ENCODE measurements around the gene OARD1.

DNA sequence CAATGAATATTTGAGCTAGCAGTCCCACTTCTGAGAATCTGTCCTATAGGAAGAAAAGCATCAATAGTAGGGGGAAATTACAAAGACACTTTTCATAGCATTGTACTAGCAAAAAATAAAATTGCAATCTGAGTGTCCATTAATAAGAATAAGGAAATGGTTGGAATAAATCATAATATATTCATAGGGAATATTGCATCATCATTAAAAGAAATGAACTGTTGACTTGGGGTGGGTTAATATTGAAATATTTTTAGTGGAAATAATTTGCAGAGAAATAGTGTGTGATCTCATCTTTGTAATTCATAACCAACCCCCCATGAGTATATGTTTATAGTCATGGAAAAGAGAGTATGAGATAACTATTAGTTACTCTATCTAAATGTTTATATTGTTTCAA lies 13.0 kb upstream of the OARD1 start:
- TF ChIP-seq OSR1 (CRISPR knock-in tag; IDR thresholded peaks at IDR 0.05) (no peak), ARNTL (CRISPR knock-in tag; IDR thresholded peaks at IDR 0.05; ENCODE audit: borderline replicate concordance, low read depth) (no peak), ZFP3 (CRISPR knock-in tag; IDR thresholded peaks at IDR 0.05) (no peak), SNAI2 (CRISPR knock-in tag; IDR thresholded peaks at IDR 0.05) (no peak), ZC3H10 (CRISPR knock-in tag; IDR thresholded peaks at IDR 0.05) (no peak), ZFP30 (CRISPR knock-in tag; IDR thresholded peaks at IDR 0.05) (no peak), RARB (CRISPR knock-in tag; IDR thresholded peaks at IDR 0.05) (no peak)
- TF ChIP-seq, protein P1, sequence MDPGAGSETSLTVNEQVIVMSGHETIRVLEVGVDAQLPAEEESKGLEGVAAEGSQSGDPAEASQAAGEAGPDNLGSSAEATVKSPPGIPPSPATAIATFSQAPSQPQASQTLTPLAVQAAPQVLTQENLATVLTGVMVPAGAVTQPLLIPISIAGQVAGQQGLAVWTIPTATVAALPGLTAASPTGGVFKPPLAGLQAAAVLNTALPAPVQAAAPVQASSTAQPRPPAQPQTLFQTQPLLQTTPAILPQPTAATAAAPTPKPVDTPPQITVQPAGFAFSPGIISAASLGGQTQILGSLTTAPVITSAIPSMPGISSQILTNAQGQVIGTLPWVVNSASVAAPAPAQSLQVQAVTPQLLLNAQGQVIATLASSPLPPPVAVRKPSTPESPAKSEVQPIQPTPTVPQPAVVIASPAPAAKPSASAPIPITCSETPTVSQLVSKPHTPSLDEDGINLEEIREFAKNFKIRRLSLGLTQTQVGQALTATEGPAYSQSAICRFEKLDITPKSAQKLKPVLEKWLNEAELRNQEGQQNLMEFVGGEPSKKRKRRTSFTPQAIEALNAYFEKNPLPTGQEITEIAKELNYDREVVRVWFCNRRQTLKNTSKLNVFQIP (CRISPR knock-in tag; IDR thresholded peaks at IDR 0.05; ENCODE audit: borderline replicate concordance, low read depth), result no peak
- TF ChIP-seq, protein P2, sequence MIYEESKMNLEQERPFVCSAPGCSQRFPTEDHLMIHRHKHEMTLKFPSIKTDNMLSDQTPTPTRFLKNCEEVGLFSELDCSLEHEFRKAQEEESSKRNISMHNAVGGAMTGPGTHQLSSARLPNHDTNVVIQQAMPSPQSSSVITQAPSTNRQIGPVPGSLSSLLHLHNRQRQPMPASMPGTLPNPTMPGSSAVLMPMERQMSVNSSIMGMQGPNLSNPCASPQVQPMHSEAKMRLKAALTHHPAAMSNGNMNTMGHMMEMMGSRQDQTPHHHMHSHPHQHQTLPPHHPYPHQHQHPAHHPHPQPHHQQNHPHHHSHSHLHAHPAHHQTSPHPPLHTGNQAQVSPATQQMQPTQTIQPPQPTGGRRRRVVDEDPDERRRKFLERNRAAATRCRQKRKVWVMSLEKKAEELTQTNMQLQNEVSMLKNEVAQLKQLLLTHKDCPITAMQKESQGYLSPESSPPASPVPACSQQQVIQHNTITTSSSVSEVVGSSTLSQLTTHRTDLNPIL (CRISPR knock-in tag; IDR thresholded peaks at IDR 0.05; ENCODE audit: low read depth), result no peak
- TF ChIP-seq, protein P3, sequence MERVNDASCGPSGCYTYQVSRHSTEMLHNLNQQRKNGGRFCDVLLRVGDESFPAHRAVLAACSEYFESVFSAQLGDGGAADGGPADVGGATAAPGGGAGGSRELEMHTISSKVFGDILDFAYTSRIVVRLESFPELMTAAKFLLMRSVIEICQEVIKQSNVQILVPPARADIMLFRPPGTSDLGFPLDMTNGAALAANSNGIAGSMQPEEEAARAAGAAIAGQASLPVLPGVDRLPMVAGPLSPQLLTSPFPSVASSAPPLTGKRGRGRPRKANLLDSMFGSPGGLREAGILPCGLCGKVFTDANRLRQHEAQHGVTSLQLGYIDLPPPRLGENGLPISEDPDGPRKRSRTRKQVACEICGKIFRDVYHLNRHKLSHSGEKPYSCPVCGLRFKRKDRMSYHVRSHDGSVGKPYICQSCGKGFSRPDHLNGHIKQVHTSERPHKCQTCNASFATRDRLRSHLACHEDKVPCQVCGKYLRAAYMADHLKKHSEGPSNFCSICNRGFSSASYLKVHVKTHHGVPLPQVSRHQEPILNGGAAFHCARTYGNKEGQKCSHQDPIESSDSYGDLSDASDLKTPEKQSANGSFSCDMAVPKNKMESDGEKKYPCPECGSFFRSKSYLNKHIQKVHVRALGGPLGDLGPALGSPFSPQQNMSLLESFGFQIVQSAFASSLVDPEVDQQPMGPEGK (CRISPR knock-in tag; IDR thresholded peaks at IDR 0.05; ENCODE audit: borderline replicate concordance), result no peak

Measured in SK-N-SH treated with all-trans-retinoic acid at 6 μM for 48 hours (cell line).